ENCODE data around the gene FN1.

DNA sequence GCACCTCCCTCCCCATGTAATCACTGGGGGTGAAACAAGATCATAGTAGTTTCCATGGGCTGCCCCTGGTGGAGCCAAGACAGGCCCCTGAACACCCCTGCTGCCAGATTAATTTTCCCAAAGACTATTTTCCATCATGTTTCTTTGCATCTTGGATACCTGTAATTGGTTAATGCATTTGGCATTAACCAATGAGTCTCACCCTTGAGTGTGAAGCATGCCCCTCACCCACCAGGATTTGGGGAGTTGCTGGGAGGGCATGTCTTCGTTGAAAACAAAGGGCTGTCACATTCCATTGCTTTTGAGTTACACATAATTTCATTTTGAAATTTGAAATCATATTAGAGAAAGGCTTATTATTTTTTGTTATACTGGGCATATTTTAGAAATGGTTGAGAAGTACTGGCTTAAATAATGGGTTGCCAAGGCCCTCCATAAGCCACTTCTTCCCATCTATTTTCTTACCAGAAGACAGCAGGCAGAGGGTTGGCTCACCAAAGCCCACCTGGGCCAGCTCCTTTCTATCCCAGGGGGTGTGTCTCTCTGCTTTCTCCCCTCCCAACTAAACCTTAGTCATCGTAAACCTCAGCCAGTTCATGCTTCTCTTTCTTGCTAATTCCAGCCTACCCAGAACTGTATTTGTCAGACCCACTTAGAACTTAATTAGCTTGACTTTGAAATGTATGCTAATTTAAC, 72.3 kb downstream of the FN1 start:
- TF ChIP-seq, protein P1, sequence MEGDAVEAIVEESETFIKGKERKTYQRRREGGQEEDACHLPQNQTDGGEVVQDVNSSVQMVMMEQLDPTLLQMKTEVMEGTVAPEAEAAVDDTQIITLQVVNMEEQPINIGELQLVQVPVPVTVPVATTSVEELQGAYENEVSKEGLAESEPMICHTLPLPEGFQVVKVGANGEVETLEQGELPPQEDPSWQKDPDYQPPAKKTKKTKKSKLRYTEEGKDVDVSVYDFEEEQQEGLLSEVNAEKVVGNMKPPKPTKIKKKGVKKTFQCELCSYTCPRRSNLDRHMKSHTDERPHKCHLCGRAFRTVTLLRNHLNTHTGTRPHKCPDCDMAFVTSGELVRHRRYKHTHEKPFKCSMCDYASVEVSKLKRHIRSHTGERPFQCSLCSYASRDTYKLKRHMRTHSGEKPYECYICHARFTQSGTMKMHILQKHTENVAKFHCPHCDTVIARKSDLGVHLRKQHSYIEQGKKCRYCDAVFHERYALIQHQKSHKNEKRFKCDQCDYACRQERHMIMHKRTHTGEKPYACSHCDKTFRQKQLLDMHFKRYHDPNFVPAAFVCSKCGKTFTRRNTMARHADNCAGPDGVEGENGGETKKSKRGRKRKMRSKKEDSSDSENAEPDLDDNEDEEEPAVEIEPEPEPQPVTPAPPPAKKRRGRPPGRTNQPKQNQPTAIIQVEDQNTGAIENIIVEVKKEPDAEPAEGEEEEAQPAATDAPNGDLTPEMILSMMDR (conservative IDR thresholded peaks at IDR 0.05 in 1 of 2, IDR thresholded peaks at IDR 0.05 in 1 of 2; ENCODE audit: low read depth in 1 of 2, low read length in 2 of 2): no peak
- TF ChIP-seq EZH2 (IDR thresholded peaks at IDR 0.05; ENCODE audit: low read length, missing control alignments): no peak
